Stimulated activated CD4-positive, alpha-beta T cell treated with anti-CD3 and anti-CD28 coated beads, TNF-alpha, amount 100 ng/mL, for 48 hours (primary cell): ENCODE data around the gene HIPK1.
A peak's percentile ranks its signal among the peaks of the same experiment; 100 is the strongest.
"Not testable (repeated sequence)": the region's sequence is repeated elsewhere in the genome, so short reads cannot be mapped to it uniquely, and the experiment has no call there.

Experiments
- DNase-seq, 3 donors: peaks; one replicate each; pipeline ENCODE4 v3.0.0-alpha.2; 2020; ENCODE audit warnings: low read depth in 3 of 3

Gene HIPK1

DNA sequence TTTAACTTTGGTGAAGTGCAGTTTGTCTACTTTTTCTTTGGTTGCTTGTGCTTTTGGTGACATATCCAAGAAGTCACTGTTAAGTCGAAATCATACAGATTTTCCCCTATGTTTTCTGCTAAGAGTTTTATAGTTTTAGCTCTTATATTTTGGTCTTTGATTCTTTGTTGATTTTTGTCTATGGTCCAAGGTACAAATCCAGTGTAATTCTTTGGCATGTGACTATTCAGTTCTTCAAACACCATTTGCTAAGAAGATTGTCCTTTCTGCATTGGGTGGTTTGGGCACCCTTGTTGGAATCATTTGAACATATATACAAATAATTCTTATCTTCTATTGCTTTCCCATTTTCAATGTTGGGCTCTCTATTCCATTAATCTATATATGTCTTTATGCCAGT is 16.2 kb downstream of the HIPK1 start:
- DNase-seq = no peak

DNA sequence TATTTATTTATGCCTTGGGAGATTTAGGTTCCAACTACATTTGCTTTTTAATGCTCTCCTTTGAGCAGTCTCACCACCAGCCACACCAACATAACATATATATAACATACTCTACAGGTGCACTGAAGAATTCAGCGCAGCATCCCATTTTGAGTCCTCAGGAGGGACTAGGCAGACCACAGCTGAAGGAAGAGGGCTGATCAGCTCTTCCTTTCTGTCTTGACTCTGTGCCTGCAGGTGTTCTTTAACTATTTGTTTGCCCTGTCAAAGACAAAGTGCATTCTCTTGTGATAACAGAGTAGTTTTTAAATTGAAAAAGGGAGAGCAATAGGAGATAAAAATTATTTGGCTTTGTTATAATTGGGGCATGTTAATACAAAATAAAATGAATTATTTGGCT is 17.0 kb downstream of the HIPK1 start:
- DNase-seq = no peak

GRCh38 chr1:113946678-113947387 is 17.7 kb downstream of the HIPK1 start:
- DNase-seq = no peak

DNA sequence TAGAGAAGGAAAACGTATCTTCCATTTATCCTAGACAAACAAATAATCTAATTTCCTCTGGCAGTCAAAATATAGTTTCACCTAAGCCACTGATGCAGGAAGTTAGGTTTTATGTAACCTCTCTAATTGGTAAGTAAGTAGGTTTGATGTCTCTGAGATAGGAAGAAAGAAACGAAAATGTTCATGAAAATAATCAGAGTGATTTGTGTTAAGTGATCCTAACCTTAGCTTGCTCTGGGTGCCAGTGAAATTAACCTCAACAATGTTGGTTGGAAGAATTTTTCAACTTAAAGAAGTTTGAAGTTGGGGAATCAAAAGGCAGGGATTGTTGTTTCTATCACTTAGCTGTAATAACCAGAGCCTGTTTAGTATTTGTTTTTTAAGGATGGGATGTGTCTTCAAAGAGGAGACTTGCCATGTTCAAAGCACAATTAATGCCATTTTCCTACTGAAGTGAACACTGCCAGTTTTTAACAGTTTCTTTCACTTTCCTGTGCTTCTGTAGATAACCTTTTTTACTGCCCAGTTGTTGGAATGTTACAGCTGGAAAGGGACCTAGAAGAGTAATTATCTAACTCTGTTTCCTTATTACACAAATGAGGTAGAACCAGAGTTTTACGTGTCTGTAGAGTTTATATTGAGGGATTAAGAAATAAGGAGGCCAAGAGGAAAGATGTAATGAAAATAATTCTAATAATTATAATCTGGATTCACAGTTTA is 18.4 kb downstream of the HIPK1 start:
- no peak for DNase-seq

- not testable (repeated sequence) for DNase-seq
Observed at GRCh38 chr1:113948151-113948550, 19.0 kb downstream of the HIPK1 start.

- DNase-seq = no peak
Observed at GRCh38 chr1:113949007-113949406, 19.9 kb downstream of the HIPK1 start.

DNA sequence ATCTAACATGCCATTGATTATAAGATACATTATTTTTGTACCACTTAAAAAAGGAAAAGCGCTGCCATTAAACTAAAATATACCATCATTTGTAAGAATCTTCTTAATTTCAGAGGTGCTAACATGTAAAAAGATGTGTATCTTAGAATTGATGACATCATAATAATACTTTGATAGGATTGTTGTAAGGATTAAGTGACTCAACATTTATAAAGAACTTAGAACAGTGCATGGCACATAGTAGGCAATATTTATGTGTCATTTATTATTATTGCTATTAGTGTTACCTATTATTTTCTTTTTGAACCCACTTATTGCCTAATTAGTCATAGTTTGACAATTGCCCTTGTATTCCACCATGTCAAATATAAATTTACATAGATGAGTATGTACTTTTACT is 21.8 kb downstream of the HIPK1 start:
- DNase-seq = no peak

GRCh38 chr1:113951719-113952118 is 22.6 kb downstream of the HIPK1 start:
- no peak for DNase-seq

- DNase-seq = no peak
Observed at GRCh38 chr1:113957984-113958383, 28.9 kb downstream of the HIPK1 start.

DNA sequence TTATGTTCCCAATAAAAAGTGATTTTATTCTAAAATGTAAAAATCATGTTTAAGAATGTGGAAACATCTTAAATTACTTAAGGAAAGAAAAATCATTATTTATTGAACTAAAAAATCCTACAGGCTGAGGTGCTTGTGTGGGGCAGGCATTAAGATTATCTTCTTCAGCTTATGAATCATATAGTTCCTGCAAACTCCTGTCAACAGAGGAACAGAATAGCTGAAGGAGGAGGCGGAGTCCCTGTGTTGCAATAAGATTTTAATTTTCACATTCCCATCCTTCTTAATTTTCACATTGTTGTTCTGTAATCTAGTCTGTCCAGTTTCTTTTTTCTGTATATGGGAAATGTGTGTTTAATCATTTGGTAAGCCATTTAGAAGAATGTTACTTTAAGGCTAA is 29.6 kb downstream of the HIPK1 start:
- no peak for DNase-seq

- DNase-seq = no peak
Observed at GRCh38 chr1:113963281-113963906, 34.3 kb downstream of the HIPK1 start.

GRCh38 chr1:113965703-113966412 is 36.7 kb downstream of the HIPK1 start:
- DNase-seq = no peak

- no peak for DNase-seq
Observed at GRCh38 chr1:113972954-113973353, 43.8 kb downstream of the HIPK1 start.

DNA sequence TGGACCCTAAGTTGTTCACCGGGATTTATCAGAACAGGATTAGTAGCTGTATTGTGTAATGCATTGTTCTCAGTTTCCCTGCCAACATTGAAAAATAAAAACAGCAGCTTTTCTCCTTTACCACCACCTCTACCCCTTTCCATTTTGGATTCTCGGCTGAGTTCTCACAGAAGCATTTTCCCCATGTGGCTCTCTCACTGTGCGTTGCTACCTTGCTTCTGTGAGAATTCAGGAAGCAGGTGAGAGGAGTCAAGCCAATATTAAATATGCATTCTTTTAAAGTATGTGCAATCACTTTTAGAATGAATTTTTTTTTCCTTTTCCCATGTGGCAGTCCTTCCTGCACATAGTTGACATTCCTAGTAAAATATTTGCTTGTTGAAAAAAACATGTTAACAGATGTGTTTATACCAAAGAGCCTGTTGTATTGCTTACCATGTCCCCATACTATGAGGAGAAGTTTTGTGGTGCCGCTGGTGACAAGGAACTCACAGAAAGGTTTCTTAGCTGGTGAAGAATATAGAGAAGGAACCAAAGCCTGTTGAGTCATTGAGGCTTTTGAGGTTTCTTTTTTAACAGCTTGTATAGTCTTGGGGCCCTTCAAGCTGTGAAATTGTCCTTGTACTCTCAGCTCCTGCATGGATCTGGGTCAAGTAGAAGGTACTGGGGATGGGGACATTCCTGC is 46.2 kb downstream of the HIPK1 start:
- DNase-seq = peak in 1 of 3 donors; percentile 9

GRCh38 chr1:113976609-113977278 is 47.6 kb downstream of the HIPK1 start:
- no peak for DNase-seq

GRCh38 chr1:113977906-113978305 is 48.8 kb downstream of the HIPK1 start:
- no peak for DNase-seq

DNA sequence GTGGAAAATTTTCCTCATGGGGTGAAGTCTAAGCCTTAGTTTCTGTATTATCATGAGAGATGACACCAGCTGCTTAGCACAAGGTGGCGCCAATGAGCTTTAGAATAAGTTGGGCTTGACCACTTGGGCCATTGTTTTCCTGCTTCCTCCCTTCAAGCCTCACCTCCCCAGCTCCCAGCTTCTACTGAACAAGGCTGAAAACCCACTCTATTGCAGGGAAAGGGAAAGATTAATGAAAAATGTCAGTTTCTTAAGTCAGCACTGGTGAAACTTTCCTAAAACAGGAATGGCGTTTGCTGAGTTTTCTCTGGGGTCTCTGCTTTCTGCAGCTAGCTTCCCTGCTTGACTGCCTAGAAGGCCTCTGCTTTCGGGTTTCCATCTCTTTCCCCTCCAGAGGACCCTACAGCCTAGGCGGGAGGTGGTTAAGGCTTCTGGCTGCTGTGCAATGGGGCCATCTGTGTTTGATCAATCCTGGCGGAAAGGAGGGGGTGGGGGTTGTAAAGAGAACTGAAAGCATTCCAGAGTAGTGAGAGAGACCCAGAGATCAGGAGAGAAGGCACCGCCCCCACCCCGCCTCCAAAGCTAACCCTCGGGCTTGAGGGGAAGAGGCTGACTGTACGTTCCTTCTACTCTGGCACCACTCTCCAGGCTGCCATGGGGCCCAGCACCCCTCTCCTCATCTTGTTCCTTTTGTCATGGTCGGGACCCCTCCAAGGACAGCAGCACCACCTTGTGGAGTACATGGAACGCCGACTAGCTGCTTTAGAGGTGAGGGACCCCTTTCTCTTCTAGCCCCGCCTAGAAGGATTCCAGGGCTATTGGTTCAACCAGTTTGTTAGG is 50.0 kb downstream of the HIPK1 start, which contains the start of gene OLFML3:
OLFML3 (plus strand) TSS at position 612 of the 840 bp plus-strand sequence; CDS start at position 655, 43 bp downstream.
- DNase-seq = peak in 2 of 3 donors; percentile 13 to 48

DNA sequence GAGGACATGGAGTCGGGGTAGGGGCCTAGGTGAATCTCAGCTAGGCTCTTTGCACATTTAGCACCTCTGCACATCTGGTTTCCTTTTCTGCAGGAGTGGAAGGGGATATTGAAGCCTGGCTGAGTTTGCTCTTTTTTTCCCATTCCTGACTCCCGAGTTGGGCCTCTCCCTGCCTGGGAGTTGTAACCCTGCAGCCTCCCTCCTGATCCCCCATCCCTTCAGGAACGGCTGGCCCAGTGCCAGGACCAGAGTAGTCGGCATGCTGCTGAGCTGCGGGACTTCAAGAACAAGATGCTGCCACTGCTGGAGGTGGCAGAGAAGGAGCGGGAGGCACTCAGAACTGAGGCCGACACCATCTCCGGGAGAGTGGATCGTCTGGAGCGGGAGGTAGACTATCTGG is 51.0 kb downstream of the HIPK1 start:
- DNase-seq = no peak

DNA sequence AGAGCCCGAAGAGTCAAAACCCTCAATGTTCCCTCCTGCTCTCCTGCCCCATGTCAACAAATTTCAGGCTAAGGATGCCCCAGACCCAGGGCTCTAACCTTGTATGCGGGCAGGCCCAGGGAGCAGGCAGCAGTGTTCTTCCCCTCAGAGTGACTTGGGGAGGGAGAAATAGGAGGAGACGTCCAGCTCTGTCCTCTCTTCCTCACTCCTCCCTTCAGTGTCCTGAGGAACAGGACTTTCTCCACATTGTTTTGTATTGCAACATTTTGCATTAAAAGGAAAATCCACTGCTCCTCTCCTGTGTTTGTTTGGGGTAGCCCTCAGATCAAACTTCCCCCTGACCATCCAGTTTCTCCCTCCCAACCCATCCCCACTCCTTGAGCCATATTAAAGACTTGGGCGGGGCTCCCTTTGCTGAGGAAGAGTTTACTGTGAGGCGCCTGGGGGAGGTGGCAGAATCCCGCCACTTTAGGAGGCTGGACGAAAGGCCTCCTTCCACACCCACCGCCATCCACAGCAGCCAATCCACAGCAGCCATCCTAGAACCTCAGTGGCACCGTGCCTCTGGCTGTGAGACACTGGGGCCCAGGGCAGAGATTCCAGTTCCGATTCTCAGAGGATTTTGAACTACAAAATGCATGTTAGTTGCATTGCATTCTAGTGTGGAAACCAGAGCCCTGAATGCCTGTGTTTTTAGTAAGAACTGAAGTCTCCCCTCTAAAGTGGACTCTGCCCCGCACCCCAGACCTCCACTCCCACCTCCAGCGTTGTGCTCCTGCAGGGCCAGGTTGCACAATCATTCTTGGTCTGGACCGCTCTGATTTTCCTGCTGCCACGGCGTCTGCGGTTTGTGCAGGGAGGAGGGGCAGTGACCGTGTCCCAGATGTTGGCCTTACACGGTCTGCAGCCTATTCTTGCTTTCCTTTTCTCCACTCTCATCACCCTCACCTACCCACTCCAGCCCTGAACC is 53.1 kb downstream of the HIPK1 start:
- DNase-seq = no peak
